Measurements from ENCODE around the gene AHCYL1.

Gene AHCYL1

DNA sequence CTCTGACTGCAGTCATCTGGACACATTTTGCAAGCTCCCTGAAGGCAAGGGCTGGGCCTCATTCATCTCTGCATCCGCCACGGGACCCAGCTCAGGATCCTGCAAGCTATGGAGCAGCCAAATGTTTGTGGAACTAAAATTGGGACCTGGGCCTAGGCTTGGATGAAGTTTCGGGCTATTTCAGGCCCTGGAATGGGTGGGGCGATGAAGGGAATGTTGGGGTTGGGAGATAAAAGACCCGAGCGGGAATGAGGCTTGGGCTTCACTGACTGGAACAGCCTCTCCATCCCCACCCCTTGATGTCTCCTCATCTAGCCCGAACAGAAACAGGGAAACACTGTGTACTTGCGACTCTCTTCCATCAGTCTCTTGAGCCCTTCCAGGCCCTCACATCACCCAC, 7.3 kb upstream of the AHCYL1 start:
- DNase-seq = no peak

DNA sequence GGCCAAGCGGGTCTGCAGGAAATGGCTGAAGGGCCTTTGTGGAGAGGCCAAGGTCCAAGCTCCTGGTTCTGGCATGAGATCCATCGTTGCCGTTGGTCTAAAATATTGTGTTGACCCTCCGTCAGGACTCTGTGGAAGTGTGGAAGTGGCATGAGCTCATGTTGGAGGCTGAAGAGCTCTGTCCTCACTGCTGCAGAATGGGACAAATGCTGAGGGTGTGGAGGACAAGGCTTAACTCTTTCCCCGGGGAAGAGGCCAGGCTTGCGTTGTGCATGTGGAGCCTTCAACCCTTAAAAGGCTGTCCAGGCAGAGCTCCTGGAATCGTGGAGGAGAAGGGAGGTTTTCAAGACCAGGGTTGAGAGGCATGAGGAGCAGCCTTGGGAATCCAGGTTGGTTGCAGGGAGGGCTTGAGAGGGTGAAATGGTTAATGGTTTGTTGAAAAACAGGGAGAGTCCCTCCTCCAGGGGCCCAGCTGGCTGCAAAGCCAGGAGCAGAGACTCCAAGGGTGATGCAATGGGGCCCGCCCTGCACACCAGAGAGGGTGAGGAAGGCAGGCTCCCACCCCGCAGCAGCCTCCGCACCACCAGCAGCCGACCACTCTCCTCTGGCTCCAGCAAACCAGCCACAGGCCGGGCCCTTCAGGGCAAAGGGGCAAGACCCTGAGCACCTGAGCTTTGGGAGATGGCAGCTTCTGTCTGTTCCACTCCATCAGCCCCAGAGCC, 6.7 kb upstream of the AHCYL1 start:
- no peak for DNase-seq

DNA sequence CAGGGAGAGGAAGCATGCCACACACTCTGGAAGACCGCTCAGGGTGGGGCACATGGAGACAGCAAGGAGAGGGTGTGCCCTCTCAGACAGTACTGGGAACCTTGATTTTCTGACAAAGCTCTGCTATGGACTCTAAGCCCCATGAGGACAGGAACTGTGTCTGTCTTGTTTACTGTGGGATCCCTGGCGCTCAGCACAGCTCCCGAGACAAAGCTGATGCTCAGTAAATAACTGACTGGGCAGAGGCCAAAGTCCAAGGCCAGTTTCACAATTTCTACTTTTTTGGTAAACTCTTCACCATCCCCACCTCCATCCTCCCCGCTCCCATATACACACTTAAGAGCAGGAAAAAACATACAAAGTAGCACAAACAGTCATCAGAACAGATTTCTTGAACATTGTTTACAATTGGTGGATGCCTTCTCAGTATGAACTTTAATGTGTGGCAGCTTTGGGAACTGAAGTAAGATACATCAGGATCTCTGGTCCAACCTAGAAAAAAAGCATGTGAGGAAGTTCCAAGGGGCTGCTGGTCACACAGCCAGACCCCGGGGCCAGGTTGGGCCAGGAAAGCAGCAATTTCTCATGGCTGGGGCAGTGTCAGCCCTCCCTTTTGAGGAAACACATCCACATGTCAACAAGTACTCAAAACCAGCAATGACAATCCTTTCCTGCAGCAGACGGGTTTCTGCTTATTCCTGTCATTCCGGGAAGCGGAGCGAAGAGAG, 5.6 kb upstream of the AHCYL1 start:
- DNase-seq = no peak

DNA sequence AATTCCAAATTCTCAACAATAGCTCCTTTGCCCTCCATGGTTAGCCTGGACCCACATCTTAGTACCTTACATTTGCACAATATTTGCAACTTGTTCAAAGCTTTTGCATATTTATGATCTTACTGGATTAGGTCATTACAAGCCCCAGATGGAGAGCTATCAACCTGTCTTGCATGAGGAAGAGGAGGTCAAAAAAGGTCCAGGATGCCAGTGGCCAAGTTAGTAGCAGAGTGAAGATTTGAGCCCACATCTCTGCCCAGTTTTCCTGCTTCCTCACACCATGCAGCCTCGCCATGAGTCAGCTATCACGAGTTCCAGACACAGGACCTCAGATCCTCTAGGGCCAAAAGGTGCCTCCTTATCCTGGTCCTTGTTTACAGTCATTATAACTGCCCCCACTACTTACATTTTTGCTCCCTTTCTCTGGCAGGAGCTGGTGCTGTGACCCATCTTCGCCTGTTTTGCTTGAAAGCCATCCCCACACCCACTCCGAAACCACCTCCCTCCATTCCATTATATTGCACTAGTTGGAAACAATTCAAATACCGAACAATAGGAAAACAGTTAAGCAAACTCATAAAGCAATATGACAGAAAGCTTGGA, 5.0 kb upstream of the AHCYL1 start:
- no peak for DNase-seq

DNA sequence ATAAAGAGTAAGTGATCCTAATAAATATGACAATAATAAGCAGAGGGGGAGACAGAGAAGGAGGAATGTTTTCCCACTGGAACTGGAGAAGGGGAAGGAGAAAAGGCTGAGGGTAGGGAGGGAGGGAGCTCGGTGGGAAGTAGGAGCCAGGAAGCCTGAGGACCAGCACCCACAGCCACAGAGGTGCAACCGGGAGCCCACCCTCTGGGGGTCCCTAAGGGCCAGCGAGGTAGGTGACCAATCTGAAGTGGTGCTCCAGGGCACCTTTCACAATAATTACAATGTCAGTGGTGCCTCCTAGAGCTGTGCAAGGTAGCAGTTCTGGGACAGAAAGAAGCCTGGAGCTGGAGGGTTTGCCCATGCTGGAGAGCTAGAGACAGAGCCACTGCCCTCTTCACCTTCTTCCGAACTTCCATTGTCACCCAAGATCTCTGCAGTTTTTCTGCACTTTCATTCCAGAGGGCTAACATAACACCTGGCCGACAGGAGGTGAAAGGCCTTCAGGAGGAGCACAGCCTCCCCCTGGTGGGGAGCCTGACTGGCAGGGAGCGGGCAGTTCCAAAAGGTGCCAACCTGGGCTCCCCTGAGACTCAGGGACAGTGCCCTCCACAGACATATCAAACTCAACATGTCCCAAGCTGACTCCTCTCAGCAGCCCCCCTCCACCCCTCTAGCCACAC, 4.1 kb upstream of the AHCYL1 start:
- DNase-seq = no peak

DNA sequence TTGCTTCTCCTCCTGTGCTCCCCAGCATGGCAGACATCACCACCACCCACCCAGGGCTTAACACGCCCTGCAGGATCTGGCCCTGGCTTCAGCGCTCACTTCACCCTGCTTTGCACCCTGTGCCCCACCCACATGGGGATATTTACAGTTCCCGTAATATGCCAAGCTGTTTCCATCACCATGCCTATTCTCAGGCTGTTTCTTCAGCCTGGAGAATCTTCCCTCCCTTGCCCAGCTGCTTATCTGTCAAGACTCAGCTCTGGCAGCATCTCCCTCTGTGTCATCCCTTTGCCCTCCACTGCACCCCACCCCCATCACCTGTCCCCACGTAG, 3.6 kb upstream of the AHCYL1 start:
- no peak for DNase-seq

DNA sequence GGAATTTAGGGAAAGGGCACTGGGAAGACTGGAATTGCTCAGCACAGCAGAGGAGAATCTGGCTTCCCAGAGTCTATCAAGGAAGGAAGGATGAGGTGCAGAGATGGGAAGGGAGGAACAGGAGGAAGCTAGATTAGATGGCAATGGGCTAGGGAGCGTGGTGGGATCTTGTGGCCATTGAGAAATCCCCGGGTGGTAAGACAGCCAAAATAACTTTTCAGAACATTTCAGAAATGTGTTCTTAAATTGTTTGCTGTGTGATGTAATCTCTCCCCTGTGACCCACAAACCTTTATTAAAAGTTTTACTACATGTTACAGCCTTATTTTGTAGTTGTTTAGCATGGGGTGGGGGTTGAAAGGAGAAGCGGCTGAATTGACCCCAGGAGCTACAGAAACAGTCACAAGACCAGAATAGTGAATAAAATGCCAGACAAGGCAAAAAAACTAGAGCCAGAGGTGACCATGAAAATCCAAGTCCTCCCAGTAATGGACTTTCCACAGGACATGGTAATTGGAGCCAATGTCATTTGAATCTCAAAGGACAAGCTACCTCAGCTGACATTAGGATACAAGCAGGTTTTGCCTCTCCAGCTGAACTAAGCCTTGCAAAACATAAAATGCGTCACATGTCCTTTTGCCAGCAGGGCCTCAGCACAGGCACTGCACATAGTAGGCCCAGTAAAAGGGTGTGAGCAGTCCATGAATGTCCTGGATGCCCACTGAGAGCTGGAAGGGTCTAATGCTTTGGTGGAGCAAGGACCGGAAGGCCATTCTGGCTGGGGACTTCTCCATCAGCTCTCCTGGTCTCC, 980 bp upstream of the AHCYL1 start:
- no peak for DNase-seq

DNA sequence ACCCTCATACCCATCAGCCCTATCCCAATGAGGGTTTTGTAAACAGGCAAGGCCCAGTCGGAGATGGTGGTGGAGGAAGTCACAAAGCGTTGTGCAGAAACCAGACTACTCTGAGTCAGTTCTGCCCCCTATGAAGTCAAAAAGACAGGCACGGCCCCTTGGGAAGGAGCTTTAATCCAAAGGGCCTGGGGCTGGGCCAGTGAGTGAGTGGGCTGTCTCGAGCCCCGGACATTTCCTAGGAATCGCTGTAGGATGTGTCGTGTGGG, 442 bp upstream of the AHCYL1 start:
- DNase-seq = no peak

DNA sequence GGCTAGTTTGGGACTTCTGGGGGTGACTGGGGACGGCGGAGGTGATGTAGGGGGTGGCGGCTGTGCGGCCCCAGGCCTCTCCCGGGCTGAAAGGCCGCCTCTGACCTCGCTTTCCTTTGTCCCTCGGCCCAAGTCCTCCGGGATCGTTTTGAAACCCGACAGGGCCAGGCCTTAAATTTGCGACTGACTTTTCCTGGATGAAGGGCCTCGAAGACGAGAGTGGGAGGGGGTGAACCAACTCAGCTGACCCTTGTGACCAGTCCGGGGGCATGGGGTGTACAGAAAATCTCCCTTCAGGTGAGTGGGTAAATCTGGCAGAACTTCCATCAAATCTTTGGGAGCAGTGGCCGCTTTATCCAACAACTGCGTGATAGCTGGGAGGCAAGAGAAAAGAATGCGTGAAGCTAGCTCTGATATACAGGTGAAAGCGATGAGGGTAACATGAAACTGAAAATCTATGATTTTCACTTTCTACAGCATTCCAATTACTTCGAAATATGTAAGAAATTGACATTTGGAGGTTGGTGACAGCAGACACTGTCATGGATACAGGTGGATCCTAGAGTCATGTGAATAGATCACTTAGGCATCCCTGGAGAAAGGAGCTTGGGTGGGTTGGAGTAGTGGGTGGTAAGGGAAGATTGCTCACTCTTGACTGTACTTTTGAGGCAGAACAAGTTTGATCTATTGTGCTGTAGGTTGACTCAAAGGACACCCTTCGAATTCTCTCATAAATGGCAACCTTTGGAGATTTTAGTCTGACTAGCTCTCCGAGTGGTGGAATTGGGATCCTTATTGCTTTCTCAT, 885 bp downstream of the AHCYL1 start:
- DNase-seq = no peak

DNA sequence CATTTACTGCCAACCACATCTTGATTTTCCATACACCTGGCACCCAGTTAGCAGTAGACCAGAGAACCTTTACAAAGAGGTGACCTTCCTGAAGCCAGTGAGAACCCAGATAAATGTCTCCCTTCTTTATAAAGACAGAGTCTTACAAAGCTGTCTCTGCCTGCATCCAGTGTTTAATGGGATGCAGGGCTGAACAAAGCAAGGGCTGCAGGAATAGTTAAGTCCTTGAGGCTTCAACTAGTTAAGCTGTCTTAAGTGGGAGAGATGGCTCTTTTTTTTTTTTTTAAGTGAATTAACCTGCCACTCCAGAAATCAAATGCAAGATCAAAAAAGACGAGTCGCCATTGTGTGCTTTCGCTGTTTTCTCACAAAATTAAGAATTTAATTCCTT, 1.5 kb downstream of the AHCYL1 start:
- no peak for DNase-seq

DNA sequence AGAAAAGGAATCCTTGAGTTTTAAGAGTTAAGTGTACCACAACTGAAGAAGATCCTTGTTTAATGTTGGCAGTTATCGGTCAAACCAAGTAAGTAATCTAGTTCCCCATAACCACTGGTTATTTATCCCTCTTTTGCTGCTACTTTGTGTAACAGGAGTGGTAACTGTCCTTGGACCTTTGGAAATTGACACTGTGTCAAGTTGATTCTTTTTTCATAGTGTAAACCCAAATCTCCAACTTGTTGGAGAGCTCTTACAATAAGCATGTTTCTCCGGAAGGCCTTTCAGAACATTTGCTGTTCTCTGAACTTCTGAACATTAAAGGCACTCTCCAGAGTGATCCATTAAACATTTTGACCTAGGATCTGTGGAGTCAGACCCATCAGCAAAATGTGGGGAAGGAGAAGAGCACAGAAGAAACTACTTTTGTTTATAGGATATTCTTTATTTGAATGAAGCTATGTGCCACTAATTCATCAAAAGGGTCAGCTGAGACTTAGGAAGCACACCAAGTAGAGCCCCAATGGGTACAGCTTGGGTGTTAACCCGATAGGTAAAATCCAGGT, 3.9 kb downstream of the AHCYL1 start:
- no peak for DNase-seq

DNA sequence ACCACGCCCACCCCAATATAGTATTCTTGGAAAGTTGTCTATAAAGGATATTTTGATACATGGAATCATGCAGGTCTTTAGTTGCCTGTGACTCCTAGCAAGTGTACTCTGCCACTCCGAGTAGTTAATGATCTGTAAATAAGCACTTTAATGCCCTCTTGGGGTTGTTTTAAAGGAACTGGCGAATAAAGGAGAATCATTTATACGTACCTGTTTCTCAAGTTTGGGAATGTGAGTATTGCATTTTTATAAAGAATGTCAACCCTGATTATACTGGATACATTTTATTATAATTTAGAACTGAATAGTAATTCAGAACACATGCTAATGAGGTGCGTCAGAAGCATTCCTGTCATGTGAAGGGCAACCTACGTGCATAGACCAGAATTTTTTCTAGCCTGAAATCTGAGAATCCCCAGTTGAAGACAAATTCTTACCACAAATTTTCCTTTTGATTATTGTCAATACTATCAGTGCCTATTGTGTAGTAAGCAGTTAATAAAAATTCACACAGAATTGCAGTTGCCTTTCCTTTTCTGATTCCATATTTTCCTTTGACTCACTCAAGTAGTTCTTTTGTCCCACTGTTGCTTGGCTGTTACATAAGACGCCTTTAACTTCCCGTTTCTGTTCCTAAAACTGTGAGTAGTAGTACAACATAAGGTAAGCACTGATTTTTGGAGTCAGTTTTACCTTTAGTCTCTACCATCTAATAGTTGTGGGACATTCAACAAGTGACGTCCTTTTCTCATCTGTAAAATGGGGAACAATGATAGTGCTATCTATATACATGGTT, 5.1 kb downstream of the AHCYL1 start:
- DNase-seq = no peak

DNA sequence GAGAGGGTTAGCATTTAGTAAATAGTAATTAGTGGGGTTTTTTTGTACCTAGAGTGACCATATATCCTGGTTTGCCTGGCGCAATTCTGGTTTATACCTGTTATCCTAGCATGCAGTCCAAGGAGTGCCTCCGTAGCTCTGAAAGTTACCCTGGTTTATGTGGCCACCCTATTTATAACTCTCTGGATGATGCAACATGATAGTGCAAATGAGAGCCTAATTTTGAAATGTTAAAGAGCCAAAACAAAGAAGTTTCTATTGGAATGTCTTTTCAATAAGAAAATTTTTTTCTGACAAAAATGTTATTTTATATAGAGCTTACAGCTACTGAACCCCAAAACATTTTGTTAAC, 5.7 kb downstream of the AHCYL1 start:
- no peak for DNase-seq

DNA sequence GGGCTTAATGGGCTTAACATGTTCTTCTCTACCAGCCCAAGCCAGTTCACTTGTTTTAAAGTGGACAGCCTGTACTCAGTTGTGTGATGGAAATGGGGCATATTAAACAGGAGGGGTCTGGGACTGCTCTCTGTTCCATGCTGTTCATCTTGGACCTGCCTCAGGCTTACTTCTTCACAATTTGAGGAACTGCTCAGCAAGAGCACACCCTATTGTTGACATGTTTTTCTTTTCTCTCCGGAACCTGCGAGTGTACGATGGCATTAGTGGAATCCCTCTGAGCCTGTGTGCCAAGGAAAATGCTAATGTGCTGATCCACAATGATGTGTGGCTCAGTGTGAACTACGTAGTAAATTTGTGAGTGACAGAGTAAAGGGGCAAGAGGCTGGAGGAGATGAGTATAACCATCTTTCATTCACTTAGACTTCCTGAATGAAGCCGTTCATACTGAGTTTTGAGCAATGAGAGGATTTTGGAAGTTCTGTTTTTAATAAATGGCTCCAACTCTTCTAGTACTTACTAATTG, 6.9 kb downstream of the AHCYL1 start:
- DNase-seq = no peak

DNA sequence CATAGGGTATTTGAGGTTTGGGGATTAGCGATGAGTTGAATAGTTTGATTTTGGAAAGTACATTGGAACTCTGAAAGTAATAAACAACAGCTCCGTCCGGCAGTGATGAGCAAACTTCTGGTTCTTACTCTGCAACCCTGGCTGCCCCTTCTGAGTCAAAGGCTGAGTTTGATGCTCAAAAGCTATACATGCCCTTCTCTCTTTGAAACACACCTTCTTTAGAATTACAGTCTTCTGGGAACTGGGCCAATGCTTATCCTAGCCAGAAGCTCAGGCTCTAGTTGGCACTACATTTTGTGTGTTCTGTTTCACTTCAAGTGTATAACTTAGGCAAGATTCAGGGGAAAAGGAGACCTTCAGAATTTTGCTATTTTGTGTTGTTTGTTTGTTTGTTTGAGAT, 9.3 kb downstream of the AHCYL1 start:
- DNase-seq = no peak

DNA sequence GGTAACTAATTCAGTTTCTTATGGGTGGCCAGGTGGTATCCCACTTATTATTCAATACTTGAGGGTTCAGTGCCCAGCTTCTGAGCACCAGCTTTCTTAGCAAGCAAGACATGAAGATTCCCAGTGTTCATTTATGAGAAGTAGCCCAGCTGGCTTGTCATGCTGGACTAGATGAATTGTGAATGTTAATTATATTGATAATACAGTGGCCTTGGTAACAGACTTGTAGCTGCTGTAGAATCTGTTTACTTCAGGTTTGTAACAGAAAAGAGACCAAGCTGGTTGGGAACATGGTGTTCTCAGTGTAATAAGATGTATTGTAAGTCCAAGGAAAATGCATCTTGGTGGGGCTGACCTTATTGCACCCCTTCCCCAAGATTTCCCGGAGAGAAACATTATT, 10.1 kb downstream of the AHCYL1 start:
- DNase-seq = no peak

DNA sequence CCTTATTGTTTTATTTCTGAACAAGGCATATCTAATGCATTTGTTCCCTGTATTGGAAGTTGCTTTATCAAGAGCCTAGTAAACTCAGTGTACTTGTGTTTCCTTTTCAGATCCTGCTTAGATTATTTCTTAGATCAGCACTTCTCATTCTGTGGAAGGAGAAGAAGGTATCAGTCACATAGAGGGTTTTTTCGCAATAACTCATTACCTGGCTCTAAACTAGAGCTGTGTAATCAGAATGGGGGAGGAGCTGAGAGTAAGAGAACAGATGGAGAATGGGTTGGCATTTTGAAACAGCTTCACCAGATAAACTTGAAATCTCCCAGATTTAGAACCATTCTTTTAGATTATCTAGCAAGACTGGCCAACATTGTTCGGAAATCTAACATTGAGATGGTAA, 11.0 kb downstream of the AHCYL1 start:
- DNase-seq = no peak

DNA sequence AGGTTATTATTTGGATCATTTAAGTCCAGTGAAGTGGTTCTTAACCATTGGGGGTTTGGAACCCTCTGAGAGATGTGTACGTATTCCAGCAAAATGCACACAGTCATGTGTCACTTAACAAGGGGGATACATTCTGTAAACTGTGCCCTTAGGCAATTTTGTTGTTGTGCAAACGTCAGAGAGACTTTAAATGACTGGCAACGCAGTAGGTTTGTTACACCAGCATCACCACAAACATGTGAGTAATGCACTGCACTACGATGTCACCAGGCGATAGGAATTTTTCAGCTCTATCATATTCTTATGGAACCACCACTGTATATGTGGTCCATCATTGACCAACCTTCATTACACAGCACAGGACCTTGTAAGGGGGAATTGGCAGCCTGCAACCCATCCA, 11.9 kb downstream of the AHCYL1 start:
- no peak for DNase-seq

DNA sequence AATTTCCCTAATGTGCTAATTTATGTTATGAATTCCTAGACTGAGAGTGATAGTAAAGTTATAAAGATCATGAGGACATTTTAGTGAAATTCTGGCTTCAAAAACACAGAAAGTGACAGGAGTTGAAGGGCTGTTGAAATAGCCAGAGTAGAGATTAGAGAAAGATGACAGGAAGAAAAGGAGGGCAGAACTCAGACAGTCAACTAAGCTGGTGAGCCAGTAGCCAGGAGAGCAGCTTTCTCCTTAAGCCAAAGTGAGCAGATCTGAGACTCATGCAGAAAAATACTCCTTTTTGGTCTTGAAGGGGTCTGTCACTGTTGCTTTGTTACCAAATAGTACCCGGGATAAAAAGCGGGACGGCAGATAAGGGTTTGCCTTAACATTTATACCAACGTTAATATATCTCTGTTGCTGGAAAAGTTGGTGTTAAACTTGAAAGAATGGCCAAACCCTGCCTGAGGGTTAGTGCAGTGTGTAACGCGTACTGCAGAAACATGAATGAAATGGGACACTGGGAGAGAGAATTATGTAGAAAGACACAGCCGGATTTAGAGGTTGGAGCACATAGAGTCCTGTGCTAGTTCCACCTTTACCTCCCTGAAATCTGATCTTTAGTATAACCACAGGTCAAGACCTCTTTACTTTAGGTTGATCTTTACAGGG, 12.8 kb downstream of the AHCYL1 start:
- DNase-seq = no peak

DNA sequence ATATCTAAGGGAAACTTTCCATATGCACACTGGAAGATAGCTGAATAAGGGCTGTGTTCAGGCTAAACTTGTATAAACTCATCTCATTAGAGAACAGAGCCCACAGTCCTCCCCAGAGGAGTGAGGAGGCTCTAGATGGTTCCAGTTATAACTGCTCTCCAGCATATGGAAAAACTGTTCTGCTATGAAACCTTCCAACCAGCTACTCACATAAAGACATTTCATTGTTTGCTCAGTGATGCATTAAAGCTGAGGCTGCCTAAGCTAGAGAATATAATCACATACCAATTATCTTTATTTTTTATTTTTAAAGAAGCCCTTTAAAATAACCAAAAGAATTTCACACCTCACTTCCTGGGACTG, 13.3 kb downstream of the AHCYL1 start:
- DNase-seq = no peak

DNA sequence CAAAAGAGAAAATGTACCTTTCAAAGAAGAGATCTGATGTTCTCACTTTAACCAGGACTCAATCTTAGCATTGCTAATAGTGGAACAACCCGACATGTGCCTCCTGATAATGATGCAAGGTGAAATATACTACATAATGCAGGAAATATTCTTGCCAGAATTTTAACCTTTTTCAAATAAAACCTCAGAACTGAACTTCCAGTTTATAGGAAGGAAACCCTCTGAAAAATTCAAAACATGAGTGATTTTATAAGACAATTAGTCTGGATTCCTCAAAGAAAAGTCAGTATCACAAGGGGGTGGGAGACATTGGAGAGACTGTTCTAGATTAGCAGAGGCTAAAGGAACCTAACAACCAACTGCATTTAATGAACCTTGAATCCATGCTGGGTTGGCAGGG, 18.1 kb downstream of the AHCYL1 start:
- DNase-seq = no peak
